Fibroblast of lung (primary cell): ENCODE measurements around the gene LONP1. TPM values are rescaled to one million over a fixed set of nuclear protein-coding genes. Genes with fewer than 3 reads are reported as not detected.

Source experiments
- DNase-seq, 2 donors: peaks; one replicate each; pipeline versions ENCODE4 v3.0.0 to v3.0.0-alpha.2; 2010; ENCODE audit warnings: low read depth in 2 of 2
- H2AFZ ChIP-seq: 2 replicates; pipeline ENCODE4 v1.5.1; 2012; ENCODE audit warnings: low read length, control low read depth, inconsistent platforms
- H3K27ac ChIP-seq: 2 replicates; pipeline ENCODE4 v1.5.1; 2011; ENCODE audit warnings: low read length, control low read depth; ENCODE audit not compliant: insufficient read depth
- H3K27me3 ChIP-seq: 2 replicates; pipeline ENCODE4 v1.5.1; 2011; ENCODE audit warnings: mild to moderate bottlenecking, low read length; ENCODE audit not compliant: control insufficient read depth, insufficient read depth
- H3K36me3 ChIP-seq: 2 replicates; pipeline ENCODE4 v1.5.1; 2011; ENCODE audit warnings: low read length; ENCODE audit not compliant: control insufficient read depth, insufficient read depth
- H3K4me1 ChIP-seq: 2 replicates; pipeline ENCODE4 v1.5.1; 2011; ENCODE audit warnings: low read length; ENCODE audit not compliant: control insufficient read depth, insufficient read depth; ENCODE audit errors: extremely low read depth
- H3K4me2 ChIP-seq: 2 replicates; pipeline ENCODE4 v1.5.1; 2011; ENCODE audit warnings: low read length, control low read depth; ENCODE audit not compliant: insufficient read depth; ENCODE audit errors: extremely low read depth
- H3K4me3 ChIP-seq, 4 experiments: fragments of 200-600 bp in 1 of 4; sonication (generic) in 1 of 4; replicated peaks in 1 of 4; 2 replicates each; pipeline ENCODE4 v1.5.1; 2011 to 2016; ENCODE audit warnings: low read length in 4 of 4, low read depth in 3 of 4, mild to moderate bottlenecking in 3 of 4, control low read depth in 2 of 4, inconsistent platforms in 1 of 4, mixed read lengths in 1 of 4; ENCODE audit not compliant: insufficient read depth in 1 of 4; ENCODE audit errors: control extremely low read depth in 1 of 4
- H3K79me2 ChIP-seq: 2 replicates; pipeline ENCODE4 v1.5.1; 2012; ENCODE audit warnings: mild to moderate bottlenecking, low read length, inconsistent platforms; ENCODE audit not compliant: control insufficient read depth, insufficient read depth
- H3K9ac ChIP-seq: 2 replicates; pipeline ENCODE4 v1.5.1; 2011; ENCODE audit warnings: mild to moderate bottlenecking, low read length, control low read depth; ENCODE audit not compliant: insufficient read depth
- H3K9me3 ChIP-seq: 2 replicates; pipeline ENCODE4 v1.5.1; 2012; ENCODE audit warnings: low read depth, low read length; ENCODE audit not compliant: control insufficient read depth, insufficient read depth
- H4K20me1 ChIP-seq: 2 replicates; pipeline ENCODE4 v1.5.1; 2011; ENCODE audit warnings: low read length; ENCODE audit not compliant: control insufficient read depth, insufficient read depth; ENCODE audit errors: extremely low read depth
- EZH2 ChIP-seq: IDR thresholded peaks from 2 replicates; pipeline ENCODE4 v1.5.1; 2012; ENCODE audit warnings: low read length, control low read depth, mild to moderate bottlenecking; ENCODE audit errors: missing control alignments
- polyA plus RNA-seq, 2 donors: library from polyadenylated mRNA; depleted of rRNA in 1 of 2; stranded (reverse) in 1 of 2; unstranded in 1 of 2; fragments of >200 nt; gene quantifications; 2 replicates each; pipeline ENCODE4 v1.2.1, GENCODE V29; 2011 to 2012; ENCODE audit warnings: missing spikeins in 1 of 2
- total RNA-seq: library from RNA; depleted of rRNA; stranded (reverse); fragments of >200 nt; gene quantifications from 2 replicates; pipeline ENCODE4 v1.2.1, GENCODE V29; 2014
- TF ChIP-seq, protein P1 (sequence below), 2 donors: IDR thresholded peaks in 1 of 2; conservative IDR thresholded peaks in 1 of 2; 1 replicate in 1 of 2; 2 replicates in 1 of 2; pipeline ENCODE4 v1.5.1; 2011 to 2012; ENCODE audit warnings: low read length in 2 of 2, control low read depth in 1 of 2, inconsistent platforms in 1 of 2, low read depth in 1 of 2, mild to moderate bottlenecking in 1 of 2

The LONP1 gene
- total and polyA plus RNA-seq, 2 donors (not counting 1 experiment from before 2014, with no cell fraction given) = 29.8 to 172 TPM

- Histone ChIP-seq H3K27ac (no peak overlapping the region), H3K36me3 (peaks cover 1% of the 10 kb centered on the region), H3K27me3 (peaks cover 3% of the 10 kb centered on the region), H2AFZ (no peak overlapping the region), H3K9me3 (no peaks in the 10 kb centered on the region), H4K20me1 (no peaks in the 10 kb centered on the region), H3K9ac (no peak overlapping the region), H3K4me2 (no peak overlapping the region), H3K4me1 (peaks cover 4% of the 10 kb centered on the region), H3K79me2 (peaks cover 10% of the 10 kb centered on the region), H3K4me3 (no peak overlapping the region)
- no peak for TF ChIP-seq EZH2
- TF ChIP-seq, protein P1, sequence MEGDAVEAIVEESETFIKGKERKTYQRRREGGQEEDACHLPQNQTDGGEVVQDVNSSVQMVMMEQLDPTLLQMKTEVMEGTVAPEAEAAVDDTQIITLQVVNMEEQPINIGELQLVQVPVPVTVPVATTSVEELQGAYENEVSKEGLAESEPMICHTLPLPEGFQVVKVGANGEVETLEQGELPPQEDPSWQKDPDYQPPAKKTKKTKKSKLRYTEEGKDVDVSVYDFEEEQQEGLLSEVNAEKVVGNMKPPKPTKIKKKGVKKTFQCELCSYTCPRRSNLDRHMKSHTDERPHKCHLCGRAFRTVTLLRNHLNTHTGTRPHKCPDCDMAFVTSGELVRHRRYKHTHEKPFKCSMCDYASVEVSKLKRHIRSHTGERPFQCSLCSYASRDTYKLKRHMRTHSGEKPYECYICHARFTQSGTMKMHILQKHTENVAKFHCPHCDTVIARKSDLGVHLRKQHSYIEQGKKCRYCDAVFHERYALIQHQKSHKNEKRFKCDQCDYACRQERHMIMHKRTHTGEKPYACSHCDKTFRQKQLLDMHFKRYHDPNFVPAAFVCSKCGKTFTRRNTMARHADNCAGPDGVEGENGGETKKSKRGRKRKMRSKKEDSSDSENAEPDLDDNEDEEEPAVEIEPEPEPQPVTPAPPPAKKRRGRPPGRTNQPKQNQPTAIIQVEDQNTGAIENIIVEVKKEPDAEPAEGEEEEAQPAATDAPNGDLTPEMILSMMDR (conservative IDR thresholded peaks at IDR 0.05 in 1 of 2, IDR thresholded peaks at IDR 0.05 in 1 of 2; ENCODE audit: low read depth in 1 of 2, low read length in 2 of 2) = no peak
- DNase-seq = no peak
Measured at GRCh38 chr19:5678071-5678718, 41.8 kb downstream of the LONP1 start.

DNA sequence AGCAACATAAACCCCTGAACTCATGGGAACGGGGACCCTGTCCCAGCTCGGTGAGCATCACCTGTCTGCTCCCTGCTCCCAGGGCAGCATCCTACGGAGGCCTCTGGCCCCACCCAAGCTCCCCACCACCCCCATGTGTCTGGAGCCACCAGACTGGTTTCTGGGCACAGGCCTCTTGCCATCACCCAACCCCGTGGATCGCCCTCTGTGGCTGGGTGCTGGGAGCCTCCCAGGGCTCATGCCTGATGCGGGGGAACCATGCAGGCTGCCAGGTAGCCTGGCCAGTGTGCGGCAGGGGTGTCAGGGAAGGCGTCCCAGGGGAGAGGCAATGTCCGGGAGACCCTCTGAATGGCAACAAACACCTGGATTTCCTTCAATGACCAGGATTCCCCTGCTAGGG is 42.4 kb downstream of the LONP1 start:
- no peak for DNase-seq

DNA sequence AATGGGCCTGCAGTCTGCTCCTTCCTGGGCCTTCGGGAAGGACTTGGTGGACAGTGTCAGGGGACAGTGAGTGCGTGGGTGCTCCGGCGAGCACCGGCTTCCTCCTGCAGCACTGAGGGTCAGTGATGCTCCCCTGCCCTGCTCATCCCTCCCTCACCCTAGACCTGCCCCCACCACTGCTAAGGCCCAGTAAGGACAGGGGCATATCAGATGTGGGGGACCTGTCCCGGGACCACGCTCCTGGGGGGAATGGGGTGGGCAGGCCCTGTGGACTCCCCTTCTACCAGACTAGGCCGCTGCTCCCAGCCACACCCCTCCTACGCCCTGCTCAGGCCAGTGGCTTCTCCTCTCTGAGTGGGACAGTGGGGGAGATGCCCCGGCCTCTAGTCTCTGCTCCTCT is 42.8 kb downstream of the LONP1 start:
- H3K36me3 ChIP-seq = peaks cover 1% of the 10 kb centered on the region
- TF ChIP-seq EZH2 = no peak
- TF ChIP-seq, protein P1 (conservative IDR thresholded peaks at IDR 0.05 in 1 of 2, IDR thresholded peaks at IDR 0.05 in 1 of 2; ENCODE audit: low read depth in 1 of 2, low read length in 2 of 2) = no peak
- no peak overlapping the region for H3K27ac ChIP-seq

More for the DNA sequence above, 42.4 kb downstream of the LONP1 start:
- peaks cover 3% of the 10 kb centered on the region for H3K27me3 ChIP-seq
- H3K36me3 ChIP-seq = peaks cover 1% of the 10 kb centered on the region
- no peak overlapping the region for H2AFZ ChIP-seq
- TF ChIP-seq, protein P1 (conservative IDR thresholded peaks at IDR 0.05 in 1 of 2, IDR thresholded peaks at IDR 0.05 in 1 of 2; ENCODE audit: low read depth in 1 of 2, low read length in 2 of 2) = no peak
- no peak for TF ChIP-seq EZH2
- no peak overlapping the region for H3K4me2 ChIP-seq
- no peak overlapping the region for H3K9ac ChIP-seq
- H3K79me2 ChIP-seq = peaks cover 10% of the 10 kb centered on the region
- H3K27ac ChIP-seq = no peak overlapping the region
- H3K4me1 ChIP-seq = peaks cover 4% of the 10 kb centered on the region
- no peak overlapping the region for H3K4me3 ChIP-seq
- no peaks in the 10 kb centered on the region for H3K9me3 ChIP-seq
- no peaks in the 10 kb centered on the region for H4K20me1 ChIP-seq

More for the DNA sequence above, 42.8 kb downstream of the LONP1 start:
- H3K4me3 ChIP-seq = no peak overlapping the region
- H3K9me3 ChIP-seq = no peaks in the 10 kb centered on the region
- no peak overlapping the region for H3K9ac ChIP-seq
- peaks cover 10% of the 10 kb centered on the region for H3K79me2 ChIP-seq
- no peak for DNase-seq
- no peak overlapping the region for H2AFZ ChIP-seq
- peaks cover 3% of the 10 kb centered on the region for H3K27me3 ChIP-seq
- no peak overlapping the region for H3K4me2 ChIP-seq
- peaks cover 4% of the 10 kb centered on the region for H3K4me1 ChIP-seq
- H4K20me1 ChIP-seq = no peaks in the 10 kb centered on the region
